Measurements from ENCODE around the gene CXCR3.
"Not testable (repeated sequence)": the region's sequence is repeated elsewhere in the genome, so short reads cannot be mapped to it uniquely, and the experiment has no call there.

The CXCR3 gene

DNA sequence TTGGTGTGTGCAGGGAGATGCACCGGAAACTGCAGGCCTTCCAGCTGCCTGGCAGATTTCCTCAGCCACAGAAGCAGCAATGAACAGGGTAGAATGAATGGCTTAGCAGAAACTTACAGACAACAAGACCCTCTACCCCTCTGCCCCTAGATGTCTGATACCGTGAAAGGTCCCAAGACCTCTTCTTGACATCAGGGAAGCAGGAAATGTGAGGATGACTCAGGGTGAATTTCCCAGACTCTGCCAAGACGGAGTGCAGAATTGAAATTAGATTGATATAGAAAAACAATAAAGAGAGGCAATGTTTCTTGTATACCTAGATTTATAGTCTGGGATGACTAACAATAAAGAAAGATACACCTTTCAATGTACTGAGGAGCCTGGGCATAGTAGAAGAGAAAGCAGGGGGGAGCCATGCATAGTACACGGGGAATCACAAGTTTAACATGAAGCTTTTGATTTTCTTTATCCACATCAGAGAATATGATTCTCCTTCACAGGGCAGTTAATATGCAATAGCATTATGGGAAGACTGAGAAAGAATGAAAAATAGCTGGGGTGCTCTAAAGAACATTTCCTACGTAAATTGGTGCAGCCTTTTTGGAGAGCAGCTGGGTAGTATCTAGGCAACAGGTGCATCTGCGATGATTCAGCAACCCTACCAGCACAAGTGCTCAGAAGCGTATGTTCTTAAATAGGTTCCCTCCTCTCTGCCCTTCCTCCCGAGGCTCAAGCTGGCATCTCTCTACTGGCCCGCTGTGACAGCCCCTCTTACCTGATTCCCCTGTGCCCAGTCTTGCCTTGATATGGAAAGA lies 18.3 kb upstream of the CXCR3 start:
- DNase-seq = no peak

DNA sequence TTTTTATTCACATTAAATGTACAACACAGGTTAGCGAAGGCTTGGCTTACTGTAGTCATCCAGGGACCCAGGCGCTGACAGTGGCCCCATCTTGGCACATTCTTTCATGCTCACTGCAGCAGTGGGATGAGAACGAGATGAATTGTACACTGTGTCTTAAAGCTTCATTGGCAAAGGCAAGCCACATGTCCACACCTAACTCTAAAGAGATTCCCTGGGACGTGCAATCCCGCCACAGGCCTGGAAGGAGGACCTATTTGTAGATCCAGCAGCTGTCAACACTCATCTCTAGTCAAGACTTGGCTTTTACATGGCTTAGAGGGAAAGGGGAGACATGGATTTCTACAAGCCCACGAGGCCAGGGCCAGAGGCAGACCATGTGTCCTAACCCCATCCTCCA lies 16.1 kb upstream of the CXCR3 start:
- DNase-seq = no peak

DNA sequence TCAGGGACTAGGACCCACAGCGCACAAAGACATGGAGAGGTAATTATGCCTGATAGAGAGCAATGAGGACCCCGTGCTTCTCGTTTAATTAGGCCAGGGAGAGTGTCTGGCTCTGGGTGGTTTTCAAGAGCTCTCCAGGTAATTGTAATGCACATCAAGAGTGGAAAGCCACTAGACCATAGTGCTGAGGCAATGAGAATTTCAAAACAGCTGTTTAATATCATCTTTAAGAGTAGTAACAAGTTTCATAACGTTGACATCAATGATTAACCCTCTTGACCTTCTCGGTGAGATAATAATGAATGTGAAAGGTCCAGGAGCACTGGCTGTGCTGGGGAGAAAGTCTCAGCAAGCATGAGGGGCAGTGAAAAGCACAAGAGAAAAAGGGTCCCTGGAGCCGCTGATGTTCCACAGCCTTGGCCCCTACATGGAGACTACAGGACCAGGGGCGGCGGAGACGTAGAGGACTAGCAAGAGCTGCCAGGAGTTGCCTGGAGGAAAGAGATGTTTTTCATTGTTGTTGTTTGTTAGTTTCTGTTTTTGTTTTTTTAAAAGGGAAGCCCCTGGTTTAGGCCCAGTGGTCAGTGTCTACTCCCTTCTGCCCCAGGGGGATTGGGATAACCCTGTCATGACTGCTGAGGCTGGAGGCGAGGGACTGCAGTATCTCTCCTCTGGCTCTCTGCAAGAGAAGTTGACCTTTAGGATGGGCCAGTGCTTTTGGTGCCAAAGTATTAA lies 14.8 kb upstream of the CXCR3 start:
- DNase-seq = no peak

DNA sequence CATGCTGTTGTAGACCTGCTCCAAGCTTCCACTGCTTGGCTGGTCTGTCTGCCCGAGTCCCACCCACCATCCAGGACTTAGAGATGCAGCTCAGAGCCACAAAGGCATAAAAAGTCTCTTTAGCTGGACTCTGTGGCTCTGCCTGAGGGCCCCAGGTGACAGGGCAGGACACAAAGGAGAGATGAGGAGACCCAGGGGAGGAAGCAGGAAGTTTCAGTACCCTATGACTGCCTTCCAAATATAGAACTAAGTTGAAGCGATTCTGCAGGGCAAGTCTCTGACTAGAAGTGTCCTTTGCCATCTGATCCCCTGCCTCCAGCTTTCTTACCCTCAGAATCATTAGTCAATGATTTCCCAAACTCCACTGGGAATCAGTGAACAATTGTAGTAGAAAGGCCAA lies 11.2 kb upstream of the CXCR3 start:
- no peak for DNase-seq

DNA sequence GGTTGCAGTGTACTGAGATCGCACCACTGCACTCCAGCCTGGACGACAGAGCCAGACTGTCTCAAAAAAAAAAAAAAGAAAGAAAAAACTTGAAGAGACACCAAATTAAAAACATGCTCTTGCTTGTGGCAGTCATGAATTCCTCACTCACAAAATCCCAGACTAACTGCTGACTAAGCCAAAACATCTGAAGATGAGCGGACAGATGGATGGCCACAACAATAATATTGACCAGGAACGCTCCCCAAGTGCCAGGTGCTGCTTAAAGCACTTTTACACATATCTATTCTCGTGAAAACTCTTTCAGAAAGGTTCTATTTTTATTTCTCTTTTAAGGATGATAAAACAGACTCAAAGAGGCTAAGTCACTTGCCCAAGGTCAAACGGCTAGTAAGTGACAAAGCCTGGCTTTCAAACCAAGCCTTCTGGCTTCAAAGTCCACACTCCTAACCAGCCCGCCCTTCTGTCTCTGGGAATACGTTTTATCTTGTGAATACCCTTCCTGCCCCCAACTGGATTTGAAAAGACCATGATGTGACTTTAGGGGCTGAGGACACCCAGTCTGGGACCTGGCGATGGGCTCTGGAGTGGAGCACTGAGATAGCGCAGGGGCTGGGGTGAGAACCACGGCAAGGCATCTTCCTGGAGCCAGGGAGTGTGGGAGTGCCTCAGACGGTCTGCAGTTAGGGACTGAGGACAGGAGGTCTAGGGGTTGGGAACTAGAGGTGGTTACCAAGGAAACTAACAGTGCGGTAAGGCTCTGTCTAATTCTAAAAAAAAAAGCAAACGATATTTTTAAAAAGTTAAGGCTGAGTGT lies 9.5 kb upstream of the CXCR3 start:
- DNase-seq = no peak

DNA sequence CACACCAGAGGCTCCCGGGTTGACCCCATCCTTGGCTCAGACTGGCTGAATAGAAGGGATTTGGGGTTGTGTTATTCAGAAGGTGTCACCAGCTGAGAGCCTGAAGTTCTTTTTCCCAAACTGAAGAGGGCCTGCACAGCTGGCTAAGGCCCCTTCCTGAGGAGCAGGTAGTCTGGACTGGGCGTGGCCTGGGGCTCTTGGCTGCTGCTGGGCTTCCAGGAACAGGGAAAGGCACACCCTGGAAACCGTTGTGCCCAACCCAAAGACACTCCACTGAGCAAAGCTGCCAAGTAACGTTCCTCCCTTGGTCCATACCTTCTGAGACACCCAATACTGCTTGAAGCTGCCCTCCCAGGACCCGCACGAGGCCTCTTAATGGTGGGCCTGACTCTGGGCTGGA lies 8.3 kb upstream of the CXCR3 start:
- DNase-seq = no peak

DNA sequence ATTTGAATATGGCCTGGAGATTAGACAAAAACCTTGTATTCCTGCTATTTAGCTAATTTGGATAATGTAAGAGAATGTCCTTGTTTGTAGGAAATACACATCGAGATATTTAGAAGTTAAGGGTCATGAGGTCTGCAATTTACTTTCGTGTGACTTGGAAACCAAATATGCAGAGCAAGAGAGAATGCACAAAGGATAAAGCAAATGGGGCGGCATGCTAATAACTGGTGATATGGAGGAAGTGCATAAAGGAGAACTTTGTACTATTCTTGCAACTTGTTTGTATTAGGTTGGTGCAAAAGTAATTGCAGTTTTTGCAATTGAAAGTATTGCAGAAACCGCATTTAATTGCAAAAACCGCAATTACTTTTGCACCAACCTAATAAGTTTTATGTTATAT lies 7.2 kb upstream of the CXCR3 start:
- DNase-seq = no peak

DNA sequence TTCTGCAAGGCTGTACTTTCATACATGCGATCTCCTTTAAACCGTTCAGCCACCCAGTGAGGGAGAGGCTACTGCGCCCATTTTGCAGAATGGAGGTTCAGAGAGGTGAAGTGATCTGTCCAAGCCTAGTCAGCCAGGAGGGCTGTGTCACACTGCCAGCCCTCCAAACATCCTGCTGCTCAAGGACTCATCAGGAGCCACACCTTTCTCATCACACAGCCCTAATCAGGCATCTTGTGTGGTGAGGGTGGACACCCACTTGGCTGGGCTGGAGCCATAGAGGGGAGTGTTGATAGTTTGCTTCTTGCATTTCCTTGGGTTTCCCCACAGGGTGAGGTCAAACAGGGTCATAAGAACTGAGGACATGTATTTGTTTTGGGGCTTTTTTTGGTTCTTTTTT lies 5.4 kb upstream of the CXCR3 start:
- no peak for DNase-seq

DNA sequence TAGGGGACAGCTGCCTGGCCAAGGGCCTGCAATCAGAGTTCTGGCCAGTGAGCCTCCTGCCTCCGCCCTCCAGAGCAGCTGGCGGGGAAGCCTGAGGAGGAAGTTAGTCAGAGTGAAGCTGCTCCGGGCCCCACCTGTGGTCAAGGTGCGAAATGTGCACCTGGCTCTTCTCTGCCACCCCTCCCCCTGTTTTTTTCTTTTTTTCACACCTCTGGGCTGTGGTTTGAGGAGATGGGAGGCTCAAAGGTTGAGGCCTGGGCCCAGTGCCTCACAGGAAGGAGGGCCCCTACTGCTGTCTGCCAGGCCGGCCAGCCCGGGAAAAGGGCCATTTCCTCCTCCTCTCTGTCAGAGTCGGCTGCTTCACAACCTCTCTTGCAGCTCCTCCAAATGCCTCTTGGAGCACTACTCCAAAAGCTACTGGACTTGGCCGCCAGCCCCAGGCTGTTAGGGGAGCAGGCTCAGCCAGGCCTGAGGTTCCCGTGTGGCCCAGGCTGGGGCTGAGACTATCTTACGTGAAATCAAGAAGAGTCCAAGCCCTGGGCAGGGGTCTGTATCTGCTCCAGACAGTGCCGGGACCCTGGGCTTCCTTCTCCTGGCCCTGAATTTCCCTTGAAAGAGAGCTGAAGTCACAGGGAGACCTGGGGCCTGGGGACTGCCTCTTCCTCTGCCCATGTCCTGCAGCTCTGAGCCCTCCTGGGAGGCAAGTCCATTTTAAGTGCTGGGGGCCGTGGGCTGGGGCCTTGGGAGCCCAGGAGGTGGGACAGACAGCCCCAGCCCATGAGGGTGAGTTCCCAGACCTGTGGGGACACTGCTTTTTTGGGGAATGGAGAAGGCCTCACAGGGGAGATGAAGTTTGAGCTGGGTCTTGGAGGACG lies 4.5 kb upstream of the CXCR3 start:
- peak; percentile 64 for DNase-seq

DNA sequence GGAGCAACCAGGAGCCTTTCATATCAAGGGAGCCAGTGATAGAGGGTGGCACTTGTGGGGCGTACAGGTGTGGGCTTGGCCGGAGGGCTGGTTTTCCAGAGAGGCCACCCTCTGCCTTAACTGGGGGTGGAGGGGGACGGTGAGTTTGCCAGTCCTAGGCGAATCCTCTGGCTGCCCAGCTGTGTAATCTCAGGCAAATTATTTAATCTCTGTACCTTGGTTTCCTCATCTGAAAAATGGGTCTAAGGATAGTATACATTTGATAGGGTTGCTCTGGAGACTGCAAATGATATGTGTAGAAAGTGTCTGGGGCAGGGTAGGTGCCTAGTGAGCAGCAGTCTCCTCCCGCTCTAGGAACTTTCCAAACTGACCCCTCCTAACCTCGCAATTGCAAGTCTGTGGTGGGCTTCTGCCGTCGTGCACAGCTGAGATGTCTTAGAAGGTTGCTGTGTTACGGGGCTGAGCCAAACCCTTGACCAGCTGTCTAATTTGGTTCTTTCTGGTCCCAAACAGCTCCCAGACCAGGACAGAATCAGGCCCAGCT lies 3.8 kb upstream of the CXCR3 start:
- DNase-seq = no peak

DNA sequence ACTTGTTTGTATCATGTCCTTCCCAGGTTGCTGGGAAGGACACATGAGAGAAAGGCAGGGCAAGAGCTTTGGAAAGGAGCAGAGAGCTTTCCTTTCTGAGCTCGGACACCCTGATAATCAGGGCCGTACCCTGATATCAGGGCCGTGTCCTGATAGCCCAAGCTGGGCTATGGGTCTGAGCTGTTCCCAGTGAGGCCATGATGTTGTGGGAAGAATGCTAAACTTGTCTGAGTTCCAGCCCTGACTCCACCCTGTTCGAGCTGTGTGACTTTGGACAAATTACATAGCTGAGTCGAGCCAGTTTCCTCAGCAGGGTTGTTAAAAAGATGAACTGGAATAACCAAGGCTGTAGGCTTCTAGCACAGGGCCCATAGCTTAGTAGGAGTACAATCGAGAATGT lies 3.3 kb upstream of the CXCR3 start:
- DNase-seq = no peak

DNA sequence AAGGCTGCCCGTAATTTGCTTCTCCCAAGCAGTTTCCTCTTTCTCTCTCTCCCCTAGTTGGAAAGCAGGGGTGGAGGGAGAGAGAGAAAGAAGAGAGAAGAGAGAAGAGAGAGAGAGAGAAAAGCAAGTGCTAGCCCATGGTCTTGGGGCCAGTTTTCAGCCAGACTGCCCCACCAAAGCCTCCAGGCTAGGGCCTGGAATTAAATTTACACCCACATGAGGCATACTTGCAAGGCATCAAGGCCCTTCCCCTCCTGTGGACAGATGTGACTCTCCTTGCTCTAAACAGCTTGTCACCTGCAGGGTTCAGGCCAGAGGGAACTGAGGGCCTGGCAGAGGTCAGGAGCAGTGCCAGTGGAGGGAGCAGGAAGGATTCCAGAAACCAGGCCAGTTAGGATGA lies 1.7 kb upstream of the CXCR3 start:
- DNase-seq = no peak

DNA sequence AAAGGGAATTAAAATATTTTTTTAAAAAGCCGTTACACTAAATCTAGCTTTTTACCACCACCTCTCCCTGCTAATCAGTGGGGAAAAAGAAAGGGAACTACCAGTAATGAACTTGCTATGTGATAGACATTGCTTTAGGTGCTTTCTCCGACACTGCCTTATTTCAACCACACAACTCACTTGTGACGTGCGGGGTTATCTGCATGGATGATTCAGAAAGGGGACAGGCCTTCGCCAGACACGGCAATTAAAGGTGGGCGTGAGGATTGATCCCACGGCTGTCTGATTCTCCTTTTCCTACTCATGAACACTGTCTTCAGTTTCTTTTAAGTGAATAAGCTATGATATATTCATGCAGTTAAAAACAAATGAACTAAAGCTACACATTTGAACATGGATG lies 882 bp upstream of the CXCR3 start:
- DNase-seq = no peak

DNA sequence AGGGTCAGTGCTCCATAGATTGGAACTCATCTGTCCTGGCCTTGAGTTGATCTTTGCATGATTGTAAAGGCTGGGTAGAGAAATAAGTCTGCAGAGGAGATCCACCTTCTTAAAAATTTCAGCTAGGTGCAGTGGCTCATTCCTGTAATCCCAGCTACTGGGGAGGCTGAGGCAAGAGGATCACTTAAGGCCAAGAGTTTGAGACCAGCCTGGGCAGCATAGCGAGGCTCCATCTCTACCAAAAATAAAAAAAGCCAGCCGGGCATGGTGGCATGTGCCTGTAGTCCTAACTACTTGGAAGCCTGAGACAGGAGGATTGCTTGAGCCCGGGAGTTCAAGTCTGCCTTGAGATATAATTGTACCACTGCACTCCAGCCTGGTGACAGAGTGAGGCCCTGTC lies 476 bp upstream of the CXCR3 start:
- no peak for DNase-seq

DNA sequence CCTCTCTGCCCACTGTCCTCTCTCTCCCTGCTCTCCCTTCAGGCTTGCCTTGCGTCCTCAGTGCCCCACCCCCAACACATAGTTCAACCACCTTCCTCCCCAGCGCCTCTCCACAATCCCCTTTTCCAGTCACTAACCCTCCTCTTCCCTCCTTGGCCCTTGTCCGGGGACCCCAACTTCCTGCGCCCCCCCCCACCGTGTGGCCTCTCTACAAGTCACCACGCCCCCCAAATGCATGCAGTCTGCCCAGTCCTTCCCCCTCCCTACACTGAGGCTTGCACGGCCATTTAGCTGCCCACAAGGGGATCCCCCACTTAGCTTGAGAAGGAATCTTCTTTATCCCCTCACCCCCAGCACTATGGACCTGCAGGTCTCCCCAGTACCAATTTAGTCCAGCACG lies 569 bp downstream of the CXCR3 start:
- no peak for DNase-seq

DNA sequence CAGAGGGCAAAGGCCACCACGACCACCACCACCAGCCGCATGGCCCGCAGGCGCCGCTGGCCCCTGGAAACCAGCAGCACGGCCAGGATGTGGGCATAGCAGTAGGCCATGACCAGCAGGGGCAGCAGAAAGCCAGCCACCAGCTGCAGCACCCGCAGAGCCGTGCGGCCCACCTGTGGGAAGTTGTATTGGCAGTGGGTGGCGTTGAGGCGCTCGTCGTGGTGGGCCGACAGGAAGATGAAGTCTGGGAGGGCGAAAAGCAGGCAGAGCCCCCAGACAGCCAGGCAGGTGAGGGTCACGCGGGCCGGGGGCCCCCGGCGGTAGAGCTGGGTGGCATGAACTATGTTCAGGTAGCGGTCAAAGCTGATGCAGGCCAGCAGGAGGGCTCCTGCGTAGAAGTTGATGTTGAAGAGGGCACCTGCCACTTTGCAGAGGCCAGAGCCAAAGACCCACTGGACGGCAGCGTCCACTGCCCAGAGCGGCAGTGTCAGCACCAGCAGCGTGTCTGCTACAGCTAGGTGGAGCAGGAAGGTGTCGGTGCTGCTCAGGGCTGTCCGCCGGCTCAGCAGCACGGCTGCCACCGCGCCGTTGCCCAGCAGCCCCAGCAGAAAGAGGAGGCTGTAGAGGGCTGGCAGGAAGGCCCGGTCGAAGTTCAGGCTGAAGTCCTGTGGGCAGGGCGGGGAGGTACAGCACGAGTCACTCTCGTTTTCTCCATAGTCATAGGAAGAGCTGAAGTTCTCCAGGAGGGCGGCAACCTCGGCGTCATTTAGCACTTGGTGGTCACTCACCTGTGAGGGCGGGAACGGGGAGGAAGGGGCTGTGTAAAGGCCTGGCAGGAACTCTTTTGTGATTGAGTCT lies 1.4 kb downstream of the CXCR3 start:
- DNase-seq = no peak

DNA sequence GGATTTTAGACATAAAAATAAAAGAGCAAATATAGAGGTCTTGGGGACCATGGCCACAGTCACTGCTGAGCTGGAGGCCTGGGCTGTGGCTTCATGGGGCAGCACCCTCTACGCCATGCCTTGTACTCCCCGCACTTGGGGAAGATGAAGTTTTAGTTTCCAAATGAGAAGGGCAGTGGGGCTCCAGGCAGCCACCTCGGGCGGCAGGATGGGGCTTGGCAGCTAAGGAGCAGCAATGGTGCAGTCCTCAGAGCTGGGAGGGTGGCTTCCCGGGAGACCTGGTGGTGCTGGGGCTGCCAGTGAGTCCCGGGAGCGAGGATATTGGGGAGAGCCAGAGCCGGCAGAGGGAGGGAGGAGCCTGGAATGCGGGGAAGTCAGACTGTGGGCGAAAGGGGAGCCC lies 2.4 kb downstream of the CXCR3 start:
- no peak for DNase-seq

DNA sequence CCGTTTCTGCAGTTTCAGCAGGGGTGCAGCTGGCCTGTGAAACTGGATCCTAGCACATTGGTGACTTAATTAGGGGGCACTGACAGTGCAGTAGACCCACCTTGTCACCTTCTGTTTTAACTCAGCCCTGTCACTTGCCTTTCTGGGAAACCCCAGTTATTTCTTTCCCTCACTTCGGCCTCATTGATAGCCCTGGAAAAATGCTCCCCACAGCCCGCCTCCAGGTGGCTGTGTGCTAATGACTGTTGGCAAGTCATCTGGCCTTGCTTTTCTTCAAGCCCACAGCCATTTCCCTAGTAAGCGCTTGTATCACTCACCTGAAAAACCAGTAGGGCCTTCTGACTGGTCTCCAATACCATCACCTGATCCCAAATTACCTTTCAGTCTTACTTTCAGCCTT lies 3.3 kb downstream of the CXCR3 start:
- DNase-seq = no peak

DNA sequence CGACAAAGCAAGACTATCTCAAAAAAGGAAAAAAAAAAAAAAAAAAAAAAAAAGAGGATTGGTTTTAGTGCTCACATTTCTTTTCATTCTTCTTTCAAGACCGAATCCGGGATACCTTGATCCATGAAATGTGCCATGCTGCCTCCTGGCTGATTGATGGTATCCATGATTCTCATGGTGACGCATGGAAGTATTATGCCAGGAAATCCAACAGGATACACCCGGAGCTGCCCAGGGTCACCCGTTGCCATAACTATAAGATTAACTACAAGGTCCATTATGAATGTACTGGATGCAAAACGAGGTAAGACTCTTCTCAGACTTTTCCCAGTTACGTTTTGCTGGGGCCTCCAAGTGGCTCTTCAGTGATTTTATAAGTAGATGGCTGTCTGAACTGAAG lies 6.1 kb downstream of the CXCR3 start:
- no peak for DNase-seq

DNA sequence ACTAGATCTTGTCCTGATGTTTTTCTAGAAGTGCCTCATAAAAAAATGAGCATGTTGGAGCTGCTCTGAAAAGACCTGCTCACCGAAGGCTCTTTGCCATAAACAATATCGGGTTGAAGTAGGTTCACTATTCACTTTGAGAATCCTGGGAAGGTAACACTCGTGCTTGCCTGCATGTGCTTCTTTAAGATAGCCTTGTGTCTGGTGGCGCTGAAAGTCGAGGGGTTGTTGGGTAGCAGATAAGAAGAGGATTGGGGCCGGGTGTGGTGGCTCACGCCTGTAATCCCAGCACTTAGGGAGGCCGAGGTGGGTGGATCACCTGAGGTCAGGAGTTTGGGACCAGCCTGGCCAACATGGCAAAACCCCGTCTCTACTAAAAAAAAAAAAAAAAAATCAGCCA lies 6.6 kb downstream of the CXCR3 start:
- not testable (repeated sequence) for DNase-seq

DNA sequence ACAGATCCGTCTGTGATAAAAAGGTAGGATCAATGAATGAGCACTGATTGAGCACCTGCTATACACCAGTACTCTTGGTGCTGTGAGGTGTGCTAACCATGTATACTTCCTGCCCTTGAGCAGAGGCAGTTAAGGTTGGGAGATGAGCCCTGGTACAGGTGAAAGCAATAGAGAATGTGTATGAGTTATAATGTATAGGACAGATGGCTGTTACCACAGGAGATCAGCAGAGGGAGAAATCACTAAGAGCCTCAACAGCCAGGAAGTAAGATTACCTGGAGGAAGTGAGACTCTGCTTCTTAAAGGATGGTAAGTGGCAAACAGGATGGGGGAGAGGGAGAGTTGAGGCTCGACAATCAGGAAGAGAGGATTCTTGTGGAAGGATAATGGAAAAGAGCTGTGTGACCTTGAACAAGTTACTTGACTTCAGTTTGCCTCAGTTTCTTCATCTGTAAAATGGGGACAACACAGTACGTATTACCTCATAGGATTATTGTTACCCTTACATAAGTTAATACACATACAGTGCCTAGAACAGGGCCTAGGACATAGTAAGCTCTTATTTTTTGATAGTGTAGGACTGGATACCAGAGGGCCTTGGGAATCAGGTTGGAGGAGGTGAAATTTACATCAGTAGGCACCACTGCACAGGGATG lies 9.1 kb downstream of the CXCR3 start:
- DNase-seq = no peak

All from midbrain (tissue), 1 donor.